Measurements from ENCODE around the gene KAT6B.

DNA sequence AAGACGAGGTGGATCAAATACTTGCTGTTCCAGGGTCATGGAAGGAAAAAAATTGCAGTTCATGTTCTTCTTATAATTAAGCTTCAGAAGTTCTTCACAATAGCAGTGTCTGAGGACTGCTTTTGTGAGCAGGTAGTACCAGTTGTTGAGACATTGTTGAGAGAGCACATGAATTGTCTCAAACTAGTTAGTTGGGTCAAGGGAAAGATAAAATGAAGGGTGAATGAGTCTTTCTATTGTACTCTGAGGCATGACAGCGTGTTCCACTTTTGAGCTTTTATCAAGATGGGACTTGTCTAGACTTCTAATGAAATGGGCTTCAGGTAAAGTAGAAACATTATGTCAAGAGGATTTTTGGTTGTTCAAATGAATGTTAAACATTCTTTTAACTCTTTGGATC is 26.0 kb downstream of the KAT6B start:
- TF ChIP-seq, protein P1, sequence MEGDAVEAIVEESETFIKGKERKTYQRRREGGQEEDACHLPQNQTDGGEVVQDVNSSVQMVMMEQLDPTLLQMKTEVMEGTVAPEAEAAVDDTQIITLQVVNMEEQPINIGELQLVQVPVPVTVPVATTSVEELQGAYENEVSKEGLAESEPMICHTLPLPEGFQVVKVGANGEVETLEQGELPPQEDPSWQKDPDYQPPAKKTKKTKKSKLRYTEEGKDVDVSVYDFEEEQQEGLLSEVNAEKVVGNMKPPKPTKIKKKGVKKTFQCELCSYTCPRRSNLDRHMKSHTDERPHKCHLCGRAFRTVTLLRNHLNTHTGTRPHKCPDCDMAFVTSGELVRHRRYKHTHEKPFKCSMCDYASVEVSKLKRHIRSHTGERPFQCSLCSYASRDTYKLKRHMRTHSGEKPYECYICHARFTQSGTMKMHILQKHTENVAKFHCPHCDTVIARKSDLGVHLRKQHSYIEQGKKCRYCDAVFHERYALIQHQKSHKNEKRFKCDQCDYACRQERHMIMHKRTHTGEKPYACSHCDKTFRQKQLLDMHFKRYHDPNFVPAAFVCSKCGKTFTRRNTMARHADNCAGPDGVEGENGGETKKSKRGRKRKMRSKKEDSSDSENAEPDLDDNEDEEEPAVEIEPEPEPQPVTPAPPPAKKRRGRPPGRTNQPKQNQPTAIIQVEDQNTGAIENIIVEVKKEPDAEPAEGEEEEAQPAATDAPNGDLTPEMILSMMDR (IDR thresholded peaks at IDR 0.05) = no peak
- no peak for TF ChIP-seq EZH2 (IDR thresholded peaks at IDR 0.05; ENCODE audit: borderline replicate concordance, insufficient read depth, low read depth, low read length, poor library complexity, severe bottlenecking)
